Measurements from ENCODE around the gene WNT1.

DNA sequence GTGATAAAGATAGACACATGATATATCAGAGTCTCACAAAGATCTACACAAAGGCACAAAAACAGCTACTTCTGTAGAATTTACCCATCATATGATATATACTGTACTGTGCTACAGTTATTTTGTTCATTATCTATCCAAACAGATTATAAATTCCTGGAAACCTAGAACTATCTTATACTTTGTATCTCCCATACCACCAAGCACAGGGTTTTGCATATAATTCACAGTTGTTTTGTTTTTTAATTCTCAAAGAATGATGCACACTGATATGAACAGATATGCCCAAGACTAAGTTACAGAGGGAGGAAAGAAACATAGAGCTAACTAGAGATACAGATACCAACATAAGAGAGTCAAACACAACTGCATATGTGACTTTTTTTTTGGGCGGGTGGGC, 37.1 kb downstream of the WNT1 start:
- TF ChIP-seq, protein P1, sequence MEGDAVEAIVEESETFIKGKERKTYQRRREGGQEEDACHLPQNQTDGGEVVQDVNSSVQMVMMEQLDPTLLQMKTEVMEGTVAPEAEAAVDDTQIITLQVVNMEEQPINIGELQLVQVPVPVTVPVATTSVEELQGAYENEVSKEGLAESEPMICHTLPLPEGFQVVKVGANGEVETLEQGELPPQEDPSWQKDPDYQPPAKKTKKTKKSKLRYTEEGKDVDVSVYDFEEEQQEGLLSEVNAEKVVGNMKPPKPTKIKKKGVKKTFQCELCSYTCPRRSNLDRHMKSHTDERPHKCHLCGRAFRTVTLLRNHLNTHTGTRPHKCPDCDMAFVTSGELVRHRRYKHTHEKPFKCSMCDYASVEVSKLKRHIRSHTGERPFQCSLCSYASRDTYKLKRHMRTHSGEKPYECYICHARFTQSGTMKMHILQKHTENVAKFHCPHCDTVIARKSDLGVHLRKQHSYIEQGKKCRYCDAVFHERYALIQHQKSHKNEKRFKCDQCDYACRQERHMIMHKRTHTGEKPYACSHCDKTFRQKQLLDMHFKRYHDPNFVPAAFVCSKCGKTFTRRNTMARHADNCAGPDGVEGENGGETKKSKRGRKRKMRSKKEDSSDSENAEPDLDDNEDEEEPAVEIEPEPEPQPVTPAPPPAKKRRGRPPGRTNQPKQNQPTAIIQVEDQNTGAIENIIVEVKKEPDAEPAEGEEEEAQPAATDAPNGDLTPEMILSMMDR (IDR thresholded peaks at IDR 0.05) = no peak
- no peak for TF ChIP-seq POLR2A (IDR thresholded peaks at IDR 0.05)
